Stimulated activated CD4-positive, alpha-beta T cell treated with anti-CD3 and anti-CD28 coated beads, Interleukin-4, amount 100 ng/mL, for 48 hours (primary cell): Measurements from ENCODE around the gene DNAH17.

ENCODE experiments used
- DNase-seq, 2 donors: peaks; one replicate each; pipeline ENCODE4 v3.0.0-alpha.2; 2020; ENCODE audit warnings: low read depth in 2 of 2

Gene DNAH17

DNA sequence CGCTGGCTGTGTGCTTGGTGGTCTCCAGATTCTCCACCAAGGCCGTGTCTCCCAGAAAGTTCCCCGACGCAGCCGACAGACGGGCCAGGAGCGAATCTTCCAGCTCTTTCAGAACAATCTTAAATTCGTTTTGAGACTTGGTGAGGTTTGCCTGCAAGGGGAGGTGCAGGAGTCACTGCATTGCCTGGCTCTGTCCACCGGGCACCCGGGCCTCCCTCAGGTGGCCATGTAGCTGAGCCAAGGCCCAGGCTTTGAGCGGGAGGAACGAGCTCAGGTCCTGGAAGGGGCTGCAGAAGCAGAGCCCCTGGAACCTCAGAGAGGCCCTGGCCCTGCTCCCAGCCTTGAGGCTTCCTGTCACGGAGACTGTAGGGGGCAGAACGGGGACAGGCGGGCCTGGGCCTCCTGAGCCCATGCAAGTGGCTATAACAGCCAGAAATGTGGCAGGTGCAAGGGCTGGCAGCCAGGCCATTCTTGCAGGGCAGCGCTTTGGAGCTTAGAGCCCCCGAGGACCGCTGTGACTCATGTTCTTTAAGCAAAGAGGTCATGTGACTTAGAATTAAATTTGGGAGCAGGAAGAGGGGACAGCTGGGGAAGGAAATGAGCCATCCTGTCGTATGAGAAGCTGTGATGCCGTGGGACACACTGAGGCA is 126.4 kb downstream of the DNAH17 start:
- no peak for DNase-seq

- DNase-seq: no peak
These were observed 127.1 kb downstream of the DNAH17 start for GRCh38 chr17:78449983-78450595.

GRCh38 chr17:78448356-78448993 is 128.7 kb downstream of the DNAH17 start:
- DNase-seq: no peak

DNA sequence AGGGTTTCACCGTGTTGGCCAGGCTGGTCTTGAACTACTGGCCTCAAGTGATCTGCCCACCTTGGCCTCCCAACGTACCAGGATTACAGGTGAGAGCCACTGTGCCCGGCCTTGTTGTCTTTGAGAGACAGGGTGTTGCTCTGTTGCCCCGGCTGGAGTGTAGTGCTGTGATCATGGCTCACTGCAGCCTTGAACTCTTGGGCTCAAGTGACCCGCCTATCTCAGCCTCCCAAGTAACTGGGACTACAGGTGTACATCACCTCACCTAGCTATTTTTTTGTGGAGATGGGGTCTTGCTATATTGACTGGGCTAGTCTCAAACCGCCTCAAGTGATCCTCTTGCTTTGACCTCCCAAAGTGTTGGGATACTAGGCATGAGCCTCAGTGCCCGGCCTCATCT is 130.4 kb downstream of the DNAH17 start:
- no peak for DNase-seq

DNA sequence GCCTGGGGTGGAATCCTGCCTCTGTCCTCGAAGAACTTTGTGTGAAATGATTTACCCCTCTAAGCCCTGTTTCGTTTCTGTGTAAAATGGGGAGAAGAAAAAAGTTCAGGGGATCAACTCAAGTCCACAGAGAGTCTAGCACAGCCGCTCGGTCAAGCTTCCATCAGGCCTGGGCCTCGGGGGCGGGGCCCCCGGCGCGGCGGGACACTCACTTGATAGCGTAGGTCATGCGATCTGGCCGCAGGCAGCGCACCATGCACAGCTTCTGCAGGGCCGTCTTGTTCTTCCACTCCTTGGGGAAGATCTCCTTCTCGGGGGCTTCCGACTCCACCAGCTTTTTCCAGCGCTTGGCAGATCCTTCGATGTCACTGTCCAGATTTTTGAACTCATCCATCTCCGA is 132.8 kb downstream of the DNAH17 start:
- DNase-seq: no peak

- DNase-seq: no peak
These were observed 134.5 kb downstream of the DNAH17 start for GRCh38 chr17:78442648-78443218.

- DNase-seq: no peak
These were observed 135.8 kb downstream of the DNAH17 start for GRCh38 chr17:78441271-78441971.

GRCh38 chr17:78438694-78439325 is 138.4 kb downstream of the DNAH17 start:
- no peak for DNase-seq

DNA sequence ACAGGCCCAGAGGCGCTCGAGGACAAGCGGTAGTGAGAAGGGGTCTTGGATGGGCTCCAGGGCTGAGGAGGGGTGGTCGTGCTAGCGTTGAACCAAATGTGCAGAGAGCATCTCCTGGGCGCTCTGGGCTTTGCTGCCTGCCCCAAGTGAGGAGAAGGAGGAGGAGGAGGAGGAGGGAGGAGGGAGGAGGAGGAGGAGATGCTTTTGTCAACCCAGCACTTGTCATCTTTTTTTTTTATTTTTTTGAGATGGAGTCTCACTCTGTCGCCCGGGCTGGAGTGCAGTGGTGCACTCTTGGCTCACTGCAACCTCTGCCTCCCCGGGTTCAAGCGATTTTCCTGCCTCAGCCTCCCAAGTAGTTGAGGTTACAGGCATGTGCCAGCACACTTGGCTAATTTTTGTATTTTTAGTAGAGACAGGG is 138.9 kb downstream of the DNAH17 start:
- no peak for DNase-seq

DNA sequence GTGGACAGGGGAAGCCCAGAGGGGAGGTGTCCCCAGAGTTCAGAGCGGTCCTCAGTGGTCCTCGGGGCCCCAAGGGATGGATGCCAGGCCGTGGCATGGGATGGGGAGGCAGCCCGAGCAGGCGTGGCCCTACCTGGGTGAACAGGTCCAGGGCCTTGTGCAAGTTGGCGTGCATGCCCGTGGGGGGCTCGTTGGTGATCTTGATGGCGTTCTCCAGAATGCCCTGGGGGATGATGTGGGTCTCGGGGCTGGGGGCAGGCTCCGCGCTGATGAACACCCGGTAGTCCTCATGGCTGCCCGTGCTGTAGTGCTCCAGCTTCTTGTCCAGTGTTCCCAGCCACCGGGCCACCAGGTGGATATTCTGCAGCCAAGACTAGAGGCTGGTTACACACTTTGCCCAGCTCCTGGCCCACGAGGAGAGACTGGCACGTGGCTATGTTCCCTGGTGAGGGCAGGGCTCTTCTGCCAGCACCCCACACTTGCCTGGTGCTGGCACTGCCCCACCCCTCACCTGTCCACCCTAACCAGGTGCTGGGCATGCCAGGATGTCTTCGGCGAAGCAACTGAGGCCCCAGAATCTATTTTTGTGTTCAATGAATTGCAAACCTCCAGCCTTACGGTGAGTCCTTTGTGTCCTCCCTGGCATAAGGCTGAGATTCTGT is 139.6 kb downstream of the DNAH17 start:
- no peak for DNase-seq

GRCh38 chr17:78435330-78436005 is 141.7 kb downstream of the DNAH17 start:
- no peak for DNase-seq

GRCh38 chr17:78434455-78435329 is 142.5 kb downstream of the DNAH17 start:
- DNase-seq: no peak

GRCh38 chr17:78433780-78434335 is 143.3 kb downstream of the DNAH17 start:
- no peak for DNase-seq

DNA sequence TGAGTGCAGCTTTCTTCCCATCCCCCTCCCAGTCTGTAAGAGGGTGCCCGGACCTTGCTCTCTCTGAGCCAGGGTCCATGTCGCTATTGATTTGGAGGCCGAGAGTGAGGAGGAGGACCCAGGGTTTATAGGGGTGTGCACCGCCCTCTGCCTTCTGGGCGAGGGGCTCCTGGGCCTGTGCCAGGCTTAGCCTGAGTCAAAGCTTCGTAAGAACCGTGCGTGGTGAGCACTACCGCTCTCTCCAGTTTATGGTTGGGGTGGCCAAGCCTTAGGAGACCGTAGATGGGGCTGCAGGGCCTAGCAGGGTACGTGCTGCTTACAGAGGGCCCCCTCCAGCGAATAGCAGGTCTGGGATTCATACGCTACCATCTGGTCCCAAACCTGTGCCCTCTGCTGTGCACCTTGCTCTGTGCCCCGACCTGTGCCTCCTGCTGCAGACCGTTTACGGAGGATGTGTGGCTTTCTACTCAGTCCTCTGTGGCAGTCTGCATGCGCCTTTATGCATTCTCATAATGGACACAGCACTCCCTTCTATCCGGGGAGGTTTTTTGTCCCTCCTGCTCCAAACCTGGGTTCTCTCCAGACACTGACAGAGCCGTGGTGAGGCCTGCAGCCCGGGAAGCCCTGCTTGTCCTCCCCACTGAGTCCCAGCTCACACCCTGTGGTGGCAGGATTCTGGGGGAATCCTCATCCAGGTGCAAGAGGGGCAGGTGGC is 144.0 kb downstream of the DNAH17 start:
- no peak for DNase-seq

DNA sequence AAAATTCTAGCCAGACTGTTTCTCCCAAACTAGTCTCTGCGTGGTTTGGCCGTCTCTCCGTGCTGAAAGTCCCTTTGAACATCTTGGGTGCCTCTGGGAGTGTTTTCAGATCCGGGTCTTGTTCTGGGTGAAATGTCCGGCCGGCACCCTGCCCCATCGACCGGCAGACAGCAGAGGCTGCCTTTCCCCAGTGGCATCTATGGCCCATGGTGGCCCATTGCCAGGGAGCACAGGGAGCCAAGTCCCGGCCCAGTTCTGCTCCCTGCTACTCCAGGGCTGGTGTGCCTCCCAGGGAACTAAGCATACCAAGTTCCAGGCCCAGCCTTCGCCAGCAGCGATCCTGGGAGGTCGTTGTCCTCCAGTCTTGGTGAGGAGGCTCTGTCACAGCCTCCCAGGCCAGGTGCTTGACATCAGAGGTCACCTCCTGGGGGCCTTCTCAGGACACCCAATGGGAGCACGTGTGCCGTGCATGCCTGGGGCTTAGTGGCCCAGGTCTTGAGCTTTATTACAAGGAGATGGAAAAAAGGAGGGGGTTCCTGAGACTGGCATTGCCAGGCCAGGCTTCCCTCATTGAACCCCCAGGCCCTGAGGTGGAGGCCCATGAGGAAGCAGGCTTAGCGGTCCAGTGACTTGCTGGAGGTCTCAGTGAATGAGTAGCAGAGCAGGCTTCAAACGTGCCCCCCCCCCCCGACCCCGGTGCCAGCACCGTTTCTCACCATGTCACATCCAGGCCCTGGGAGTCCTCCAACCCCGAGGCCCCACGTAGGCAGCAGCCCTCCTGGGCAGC is 144.8 kb downstream of the DNAH17 start:
- DNase-seq: no peak

- DNase-seq: no peak
These were observed 145.6 kb downstream of the DNAH17 start for GRCh38 chr17:78431692-78431958.

DNA sequence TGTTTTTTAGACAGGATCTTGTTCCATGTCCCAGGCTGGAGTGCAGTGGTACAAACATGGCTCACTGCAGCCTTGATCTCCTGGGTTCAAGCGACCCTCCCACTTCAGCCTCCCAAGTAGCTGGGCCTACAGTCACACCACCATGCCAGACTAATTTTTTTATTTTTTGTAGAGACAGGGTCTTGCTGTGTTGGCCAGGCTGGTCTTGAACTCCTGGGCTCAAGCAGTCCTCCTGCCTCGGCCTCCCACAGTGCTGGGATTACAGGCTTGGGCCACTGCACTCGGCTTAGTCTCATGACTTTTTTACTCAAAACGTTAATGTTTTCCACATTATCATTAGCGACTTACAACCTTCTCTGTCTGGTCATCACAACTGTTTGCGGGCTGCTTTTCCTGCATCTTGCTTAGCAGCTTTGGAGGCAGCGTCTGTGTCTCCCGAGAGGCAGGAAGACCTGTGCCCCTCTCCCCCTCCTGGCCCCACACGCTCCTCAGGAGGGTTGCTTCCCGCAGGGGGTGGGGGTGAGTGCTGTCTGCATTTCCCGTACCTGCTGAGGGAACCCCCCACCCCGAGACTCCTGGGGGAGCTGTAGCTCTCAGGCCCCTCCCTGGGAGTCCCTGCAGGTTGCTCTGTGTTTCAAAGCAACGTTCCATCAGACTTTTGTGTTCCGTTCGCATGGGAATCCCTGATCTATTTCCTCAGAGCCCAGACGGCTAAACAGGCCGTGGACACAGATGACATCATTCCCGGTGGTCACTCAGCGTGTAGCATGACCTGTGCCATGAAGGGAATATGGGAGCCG is 146.1 kb downstream of the DNAH17 start:
- no peak for DNase-seq
